Ovary (tissue), 3 donors: ENCODE data around the gene IQCM.

Experiments used
- EP300 ChIP-seq: sonication (generic); formaldehyde crosslinking; IDR thresholded peaks from one replicate; pipeline ENCODE4 v1.6.1; 2017; ENCODE audit warnings: antibody characterized with exemption
- POLR2A ChIP-seq: fragments of 450-650 bp; IDR thresholded peaks from one replicate; pipeline ENCODE4 v1.6.1; 2017; ENCODE audit warnings: antibody characterized with exemption, mild to moderate bottlenecking, moderate library complexity
- TF ChIP-seq, protein P1 (sequence below), 3 donors: fragments of 450-650 bp in 2 of 3; fragments of 200-600 bp in 1 of 3; IDR thresholded peaks; one replicate each; pipeline versions ENCODE4 v1.5.1 to v1.8.0; 2016 to 2022; ENCODE audit warnings: antibody characterized with exemption in 3 of 3, mild to moderate bottlenecking in 1 of 3
- donor health status: DM: no; HTN: no; CAD: no.

DNA sequence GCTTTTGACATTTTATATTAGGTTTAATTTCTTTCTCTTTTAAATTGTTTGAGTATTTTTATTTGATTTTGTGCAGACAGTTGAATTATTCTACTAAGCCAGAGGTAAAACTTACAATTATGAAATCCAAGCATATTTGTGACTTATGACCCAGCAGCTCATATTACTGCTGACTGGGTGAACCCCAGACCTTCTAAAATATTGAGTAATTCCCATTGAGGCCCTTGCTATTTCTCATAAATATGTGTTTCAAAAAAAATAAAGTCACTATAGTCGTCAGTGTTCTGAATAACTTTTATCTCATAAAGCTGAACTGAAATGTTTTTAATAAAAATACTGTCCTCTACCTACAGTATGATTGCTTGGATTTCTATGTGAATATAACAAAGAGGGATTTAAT is 303.1 kb downstream of the IQCM start:
- TF ChIP-seq, protein P1, sequence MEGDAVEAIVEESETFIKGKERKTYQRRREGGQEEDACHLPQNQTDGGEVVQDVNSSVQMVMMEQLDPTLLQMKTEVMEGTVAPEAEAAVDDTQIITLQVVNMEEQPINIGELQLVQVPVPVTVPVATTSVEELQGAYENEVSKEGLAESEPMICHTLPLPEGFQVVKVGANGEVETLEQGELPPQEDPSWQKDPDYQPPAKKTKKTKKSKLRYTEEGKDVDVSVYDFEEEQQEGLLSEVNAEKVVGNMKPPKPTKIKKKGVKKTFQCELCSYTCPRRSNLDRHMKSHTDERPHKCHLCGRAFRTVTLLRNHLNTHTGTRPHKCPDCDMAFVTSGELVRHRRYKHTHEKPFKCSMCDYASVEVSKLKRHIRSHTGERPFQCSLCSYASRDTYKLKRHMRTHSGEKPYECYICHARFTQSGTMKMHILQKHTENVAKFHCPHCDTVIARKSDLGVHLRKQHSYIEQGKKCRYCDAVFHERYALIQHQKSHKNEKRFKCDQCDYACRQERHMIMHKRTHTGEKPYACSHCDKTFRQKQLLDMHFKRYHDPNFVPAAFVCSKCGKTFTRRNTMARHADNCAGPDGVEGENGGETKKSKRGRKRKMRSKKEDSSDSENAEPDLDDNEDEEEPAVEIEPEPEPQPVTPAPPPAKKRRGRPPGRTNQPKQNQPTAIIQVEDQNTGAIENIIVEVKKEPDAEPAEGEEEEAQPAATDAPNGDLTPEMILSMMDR (IDR thresholded peaks at IDR 0.05) = no peak
- TF ChIP-seq POLR2A = no peak
- TF ChIP-seq EP300 = no peak
